HFF-Myc (cell line): ENCODE results near the gene IGFBP7.

Experiments
- DNase-seq: peaks from one replicate; pipeline ENCODE4 v3.0.0-alpha.2; 2011; ENCODE audit warnings: low read depth; ENCODE audit errors: extremely low read depth
- H3K4me3 ChIP-seq: replicated peaks from 2 replicates; pipeline ENCODE4 v1.5.1; 2011; ENCODE audit warnings: low read depth, mild to moderate bottlenecking, control low read depth, low read length
- CTCF ChIP-seq: IDR thresholded peaks from 2 replicates; pipeline ENCODE4 v1.5.1; 2012; ENCODE audit warnings: mild to moderate bottlenecking, low read depth, low read length, control low read depth; ENCODE audit errors: missing control alignments

Gene IGFBP7

GRCh38 chr4:57147335-57148060 lies 37.3 kb upstream of the IGFBP7 start:
- no peak for DNase-seq
- TF ChIP-seq CTCF, result no peak
- no peak overlapping the region for H3K4me3 ChIP-seq

GRCh38 chr4:57146444-57146843 lies 36.3 kb upstream of the IGFBP7 start:
- no peak for DNase-seq
- no peak for TF ChIP-seq CTCF

GRCh38 chr4:57144466-57144865 lies 34.3 kb upstream of the IGFBP7 start:
- no peak for DNase-seq
- no peak overlapping the region for H3K4me3 ChIP-seq
- no peak for TF ChIP-seq CTCF

More at GRCh38 chr4:57146444-57146843, 36.3 kb upstream of the IGFBP7 start:
- no peak overlapping the region for H3K4me3 ChIP-seq

GRCh38 chr4:57139783-57140182 lies 29.6 kb upstream of the IGFBP7 start:
- no peak for TF ChIP-seq CTCF
- DNase-seq, result no peak
- no peak overlapping the region for H3K4me3 ChIP-seq

GRCh38 chr4:57137261-57137660 lies 27.1 kb upstream of the IGFBP7 start:
- no peak overlapping the region for H3K4me3 ChIP-seq
- TF ChIP-seq CTCF, result no peak
- DNase-seq, result no peak

GRCh38 chr4:57136281-57136680 lies 26.1 kb upstream of the IGFBP7 start:
- DNase-seq, result no peak
- TF ChIP-seq CTCF, result no peak
- H3K4me3 ChIP-seq, result no peak overlapping the region

- no peak overlapping the region for H3K4me3 ChIP-seq
- no peak for DNase-seq
- TF ChIP-seq CTCF, result no peak
Measured at GRCh38 chr4:57132743-57133137, 22.6 kb upstream of the IGFBP7 start.
